A673 (cell line): ENCODE data around the gene RAB11A. TPM values are rescaled to one million over a fixed set of nuclear protein-coding genes. Genes with fewer than 3 reads are reported as not detected.
A peak's percentile ranks its signal among the peaks of the same experiment; 100 is the strongest.

ENCODE experiments used
- BruUV-seq: library from RNA; stranded (reverse); fragments of 400-500 nt; replicated peaks from 2 replicates; lab custom pipeline; 2021; lab: Mats Ljungman, UMichigan
- CTCF ChIA-PET: fragments of 300-600 bp; sonication (Branson Sonifier 250); formaldehyde crosslinking; loops from one replicate; lab custom pipeline; 2022; ENCODE audit warnings: antibody characterized with exemption; lab: Charles Lee
- POLR2A ChIA-PET: fragments of 300-600 bp; sonication (Branson Sonifier 250); formaldehyde crosslinking; loops from one replicate; lab custom pipeline; 2022; ENCODE audit warnings: antibody characterized with exemption; ENCODE audit not compliant: low non-redundant PET; lab: Charles Lee
- DNase-seq: peaks from one replicate; pipeline ENCODE4 v3.0.0-alpha.2; 2015; ENCODE audit warnings: low spot score
- H3K27ac ChIP-seq: fragments of 200-600 bp; sonication (generic); 2 replicates; pipeline ENCODE4 v1.5.1; 2016; ENCODE audit warnings: mixed run types, low read depth, mild to moderate bottlenecking, mixed read lengths, antibody characterized with exemption, low read length; ENCODE audit not compliant: poor library complexity, severe bottlenecking
- H3K27me3 ChIP-seq: fragments of 200-600 bp; sonication (generic); replicated peaks from 2 replicates; pipeline ENCODE4 v1.6.1; 2017; ENCODE audit warnings: mixed run types, low read depth, mild to moderate bottlenecking, mixed read lengths, antibody characterized with exemption, low read length; ENCODE audit not compliant: insufficient read depth, poor library complexity
- H3K36me3 ChIP-seq: fragments of 200-600 bp; sonication (generic); 2 replicates; pipeline ENCODE4 v1.6.1; 2016; ENCODE audit warnings: mixed run types, mild to moderate bottlenecking, mixed read lengths, antibody characterized with exemption, low read length; ENCODE audit not compliant: insufficient read depth, poor library complexity, severe bottlenecking
- H3K4me1 ChIP-seq: fragments of 200-600 bp; sonication (generic); 2 replicates; pipeline ENCODE4 v1.6.1; 2017; ENCODE audit warnings: mixed run types, mild to moderate bottlenecking, mixed read lengths, antibody characterized with exemption, low read length; ENCODE audit not compliant: insufficient read depth, poor library complexity, severe bottlenecking
- H3K4me3 ChIP-seq: fragments of 200-600 bp; sonication (generic); 2 replicates; pipeline ENCODE4 v1.5.1; 2016; ENCODE audit warnings: low read depth, mixed run types, mild to moderate bottlenecking, mixed read lengths, low read length; ENCODE audit not compliant: poor library complexity, severe bottlenecking
- H3K9me3 ChIP-seq: fragments of 200-600 bp; sonication (generic); 2 replicates; pipeline ENCODE4 v1.6.1; 2016; ENCODE audit warnings: mixed run types, low read depth, mild to moderate bottlenecking, mixed read lengths, antibody characterized with exemption, low read length; ENCODE audit not compliant: poor library complexity, severe bottlenecking
- CTCF ChIP-seq: fragments of 300-800, 200-600 bp; sonication (generic); conservative IDR thresholded peaks from 2 replicates; pipeline ENCODE4 v1.5.1; 2017; ENCODE audit warnings: low read depth, mild to moderate bottlenecking, antibody characterized with exemption, low read length, moderate library complexity, mixed read lengths
- EZH2 ChIP-seq: fragments of 200-600 bp; sonication (generic); IDR thresholded peaks from 2 replicates; pipeline ENCODE4 v1.6.1; 2017; ENCODE audit warnings: borderline replicate concordance, low read depth, mild to moderate bottlenecking, mixed read lengths, antibody characterized with exemption, low read length; ENCODE audit not compliant: poor library complexity, severe bottlenecking
- intact Hi-C: fragments of 100-400 bp; cut with micrococcal nuclease; formaldehyde crosslinking; loops from one replicate; pipeline ENCODE4 v1.10.0; 2022; ENCODE audit not compliant: unreplicated experiment
- total RNA-seq: library from RNA; stranded (reverse); gene quantifications from 2 replicates; pipeline ENCODE4 v1.2.3, GENCODE V29; 2021

RAB11A gene
- total RNA-seq, 1 experiment from 2014 or later: 227 TPM

- CTCF ChIA-PET: interaction anchor here (0.8 to 1.7 kb wide), 3 partner anchors 9 to 30 kb away, joined by 3 to 12 read pairs (median 4); no protein-coding TSS in a partner anchor
Observed at GRCh38 chr15:65832549-65833364, 36.5 kb upstream of the RAB11A start.

GRCh38 chr15:65833501-65834205 lies 35.6 kb upstream of the RAB11A start:
- H3K27me3 ChIP-seq: no peaks in the 10 kb centered on the region
- H3K4me1 ChIP-seq: peaks cover 35% of the 10 kb centered on the region
- BruUV-seq: no TSS peak
- H3K27ac ChIP-seq: peak overlapping the region; percentile 82
- no peaks in the 10 kb centered on the region for H3K9me3 ChIP-seq
- intact Hi-C loops: loop anchor here (10.0 kb wide), 1 partner anchor 189 kb away; no protein-coding TSS in a partner anchor
- peak; percentile 37 for DNase-seq
- no peaks in the 10 kb centered on the region for H3K36me3 ChIP-seq
- TF ChIP-seq CTCF: no peak
- no peak for TF ChIP-seq EZH2
- ChIA-PET POLR2A (no interaction called here), CTCF (interaction anchor here (1.7 kb wide), 1 partner anchor 29 kb away, joined by 12 read pairs; no protein-coding TSS in a partner anchor)
- H3K4me3 ChIP-seq: no peak overlapping the region

More at GRCh38 chr15:65832549-65833364, 36.5 kb upstream of the RAB11A start:
- peaks cover 35% of the 10 kb centered on the region for H3K4me1 ChIP-seq
- no TSS peak for BruUV-seq
- H3K9me3 ChIP-seq: no peaks in the 10 kb centered on the region
- no peak overlapping the region for H3K4me3 ChIP-seq
- no peaks in the 10 kb centered on the region for H3K36me3 ChIP-seq
- intact Hi-C loops: loop anchor here (10.0 kb wide), 1 partner anchor 188 kb away; no protein-coding TSS in a partner anchor
- POLR2A ChIA-PET: interaction anchor here (0.6 kb wide), 1 partner anchor 34 kb away, joined by 5 read pairs; no protein-coding TSS in a partner anchor
- no peaks in the 10 kb centered on the region for H3K27me3 ChIP-seq
- DNase-seq: peak; percentile 98
- peak overlapping the region; percentile 82 for H3K27ac ChIP-seq
- TF ChIP-seq EZH2 (no peak), CTCF (peak; percentile 6; the same call in 1 of the 2 replicates)

- no peak for TF ChIP-seq EZH2
- TF ChIP-seq CTCF: no peak
- no peak for DNase-seq
- Histone ChIP-seq H3K4me3 (no peak overlapping the region), H3K9me3 (no peaks in the 10 kb centered on the region), H3K36me3 (no peaks in the 10 kb centered on the region), H3K27me3 (no peaks in the 10 kb centered on the region), H3K27ac (no peak overlapping the region), H3K4me1 (peaks cover 35% of the 10 kb centered on the region)
- ChIA-PET CTCF (interaction anchor here (0.6 kb wide), 2 partner anchors 40 to 195 kb away, joined by 3 to 4 read pairs; no protein-coding TSS in a partner anchor), POLR2A (no interaction called here)
- intact Hi-C loops: loop anchor here (10.0 kb wide), 1 partner anchor 190 kb away; no protein-coding TSS in a partner anchor
- no TSS peak for BruUV-seq
Observed at GRCh38 chr15:65834603-65835282, 34.5 kb upstream of the RAB11A start.
